Activated naive CD8-positive, alpha-beta T cell treated with anti-CD3 and anti-CD28 coated beads for 36 hours (primary cell): ENCODE measurements around the gene DNAH1. TPM values are rescaled to one million over a fixed set of nuclear protein-coding genes. Genes with fewer than 3 reads are reported as not detected.
"Not testable (repeated sequence)": the region's sequence is repeated elsewhere in the genome, so short reads cannot be mapped to it uniquely, and the experiment has no call there.

Experiments used
- DNase-seq: peaks from one replicate; pipeline ENCODE4 v3.0.0; 2021
- H3K27ac Mint-ChIP-seq: one replicate; pipeline ENCODE4 v1.8.0; 2022; ENCODE audit warnings: mild to moderate bottlenecking, moderate library complexity, mixed read lengths
- H3K27me3 Mint-ChIP-seq: one replicate; pipeline ENCODE4 v1.8.0; 2022; ENCODE audit warnings: mild to moderate bottlenecking, mixed read lengths
- H3K36me3 Mint-ChIP-seq: one replicate; pipeline ENCODE4 v1.8.0; 2021; ENCODE audit warnings: mild to moderate bottlenecking, mixed read lengths
- H3K4me1 Mint-ChIP-seq: one replicate; pipeline ENCODE4 v1.8.0; 2021; ENCODE audit warnings: mixed read lengths
- H3K4me3 Mint-ChIP-seq: one replicate; pipeline ENCODE4 v1.8.0; 2022; ENCODE audit warnings: mild to moderate bottlenecking, moderate library complexity, mixed read lengths
- H3K9me3 Mint-ChIP-seq: one replicate; pipeline ENCODE4 v1.8.0; 2022; ENCODE audit warnings: mixed read lengths
- total RNA-seq, 2 experiments: library from RNA; stranded (reverse); gene quantifications; one replicate each; pipeline ENCODE4 v1.2.3, GENCODE V29; 2021

The DNAH1 gene
- total RNA-seq: 1 to 10 TPM; 2.6 to 3.7 TPM

GRCh38 chr3:52315977-52316764, at the start of gene DNAH1:
Gene DNAH1 (plus strand): TSS chr3:52316319. CDS start chr3:52322443, 6,124 bp downstream.
- Mint-ChIP-seq H3K27me3 (no peaks in the 10 kb centered on the region), H3K9me3 (no peaks in the 10 kb centered on the region), H3K4me1 (peaks cover 43% of the 10 kb centered on the region), H3K36me3 (peaks cover 3% of the 10 kb centered on the region), H3K4me3 (no peak within 1 kb of the TSS), H3K27ac (no peak within 1 kb of the TSS)
- DNase-seq: no peak

DNA sequence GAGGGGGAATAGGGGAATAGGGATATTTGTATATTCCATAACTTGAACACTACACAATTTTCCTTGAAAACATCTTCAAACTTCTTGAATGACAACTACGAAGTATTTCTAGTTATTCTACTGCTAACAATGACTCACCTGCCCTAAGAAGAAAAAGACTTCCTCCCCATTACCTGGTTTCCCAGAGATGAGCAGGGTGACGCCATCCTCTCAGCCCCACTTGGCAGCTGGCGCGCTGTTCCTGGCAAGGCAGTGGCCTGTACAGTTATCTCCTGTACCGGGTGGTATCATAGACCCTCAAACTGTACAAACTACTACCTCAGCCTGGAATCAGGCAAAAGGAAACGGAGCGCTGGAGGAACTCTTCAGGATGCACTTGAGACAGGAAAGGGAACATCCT, 48.1 kb upstream of the DNAH1 start:
- peak overlapping the region; percentile 95 for H3K27ac Mint-ChIP-seq
- peaks cover 83% of the 10 kb centered on the region for H3K4me1 Mint-ChIP-seq
- peak overlapping the region; percentile 57 for H3K4me3 Mint-ChIP-seq
- no peaks in the 10 kb centered on the region for H3K9me3 Mint-ChIP-seq
- H3K27me3 Mint-ChIP-seq: no peaks in the 10 kb centered on the region
- peak; percentile 65 for DNase-seq
- H3K36me3 Mint-ChIP-seq: peaks cover 84% of the 10 kb centered on the region

DNA sequence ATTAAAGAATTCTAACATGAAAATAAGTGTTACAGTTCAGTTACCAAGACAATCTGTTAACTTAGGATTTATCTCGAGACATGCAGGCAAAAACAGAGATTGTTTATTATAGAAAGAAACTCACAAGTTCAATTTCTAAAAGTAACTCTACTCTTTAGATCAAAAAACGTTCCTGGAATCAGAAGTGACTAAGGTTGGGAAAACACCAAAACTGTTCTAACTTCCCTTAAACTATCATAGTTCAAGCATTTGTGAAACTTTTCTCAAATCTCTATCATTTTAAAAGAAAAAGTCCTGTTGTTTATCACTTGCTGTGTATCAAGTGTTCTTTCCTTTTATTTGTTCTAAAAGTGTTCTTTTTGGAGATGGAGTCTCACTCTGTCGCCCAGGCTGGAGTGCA, 46.3 kb upstream of the DNAH1 start:
- Mint-ChIP-seq H3K27ac (peak overlapping the region; percentile 95), H3K4me3 (peak overlapping the region; percentile 72), H3K9me3 (no peaks in the 10 kb centered on the region), H3K27me3 (no peaks in the 10 kb centered on the region), H3K4me1 (peaks cover 86% of the 10 kb centered on the region), H3K36me3 (peaks cover 84% of the 10 kb centered on the region)
- DNase-seq: no peak

DNA sequence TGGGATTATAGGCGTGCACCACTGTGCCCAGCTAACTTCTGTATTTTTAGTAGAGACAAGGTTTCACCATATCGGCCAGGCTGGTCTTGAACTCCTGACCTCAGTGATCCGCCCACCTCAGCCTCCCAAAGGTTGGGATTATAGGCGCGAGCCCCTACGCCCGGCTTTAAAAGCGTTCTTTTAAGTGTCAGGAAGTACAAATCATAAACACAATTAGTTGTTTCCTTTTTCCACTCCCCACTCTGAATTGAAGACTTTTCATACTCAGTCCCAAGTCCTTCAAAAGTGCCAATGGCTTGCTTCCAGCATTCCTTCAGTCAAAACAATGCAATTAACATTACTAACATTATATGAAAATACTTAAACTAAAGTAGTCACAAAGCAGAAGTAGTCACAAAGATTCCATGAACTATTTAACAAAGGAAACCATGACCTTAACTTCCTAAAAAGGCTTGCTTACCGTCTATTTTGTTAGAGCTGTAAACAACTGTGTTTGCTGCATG, 45.8 kb upstream of the DNAH1 start:
- no peak for DNase-seq

DNA sequence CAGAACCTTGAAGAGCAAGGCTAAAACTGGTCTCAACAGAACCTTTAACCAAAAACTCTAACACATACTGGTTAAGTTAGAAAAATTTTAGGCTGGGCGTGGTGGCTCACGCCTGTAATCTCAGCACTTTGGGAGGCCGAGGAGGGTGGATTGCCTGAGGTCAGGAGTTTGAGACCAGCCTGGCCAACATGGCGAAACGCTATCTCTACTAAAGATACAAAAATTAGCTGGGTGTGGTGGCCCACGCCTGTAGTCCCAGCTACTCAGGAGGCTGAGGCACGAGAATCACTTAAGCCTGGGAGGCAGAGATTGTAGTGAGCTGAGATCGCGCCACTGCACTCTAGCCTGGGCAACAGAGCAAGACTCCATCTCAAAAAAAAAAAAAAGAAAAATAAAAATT, 43.9 kb upstream of the DNAH1 start:
- DNase-seq, H3K27me3 Mint-ChIP-seq, H3K9me3 Mint-ChIP-seq: not testable (repeated sequence)
- Mint-ChIP-seq H3K4me1 (peaks cover 80% of the 10 kb centered on the region), H3K27ac (peak overlapping the region; percentile 95), H3K36me3 (peaks cover 90% of the 10 kb centered on the region), H3K4me3 (peak overlapping the region; percentile 72)

More for the DNA sequence above, 45.8 kb upstream of the DNAH1 start:
- no peaks in the 10 kb centered on the region for H3K27me3 Mint-ChIP-seq
- peaks cover 84% of the 10 kb centered on the region for H3K4me1 Mint-ChIP-seq
- H3K27ac Mint-ChIP-seq: peak overlapping the region; percentile 95
- peak overlapping the region; percentile 72 for H3K4me3 Mint-ChIP-seq
- H3K9me3 Mint-ChIP-seq: no peaks in the 10 kb centered on the region
- peaks cover 85% of the 10 kb centered on the region for H3K36me3 Mint-ChIP-seq

DNA sequence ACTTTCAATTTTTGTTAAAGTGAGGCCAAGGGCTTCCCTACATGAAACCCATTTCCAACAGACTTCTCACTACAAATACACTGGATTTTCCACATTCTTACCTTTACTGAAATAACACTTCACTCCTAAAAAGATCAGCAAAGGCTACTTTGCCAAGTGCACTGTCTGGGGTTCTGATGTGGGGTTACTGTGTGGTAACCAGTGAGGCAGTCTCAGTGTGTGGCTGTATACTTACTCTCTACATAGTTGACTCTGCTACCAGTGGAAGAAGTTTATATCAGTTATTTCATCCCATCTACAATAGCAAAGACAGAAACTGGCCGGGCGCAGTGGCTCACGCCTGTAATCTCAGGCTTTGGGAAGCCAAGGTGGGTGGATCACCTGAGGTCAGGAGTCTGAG, 43.3 kb upstream of the DNAH1 start:
- peaks cover 73% of the 10 kb centered on the region for H3K4me1 Mint-ChIP-seq
- H3K4me3 Mint-ChIP-seq: peak overlapping the region; percentile 94
- no peak for DNase-seq
- H3K27ac Mint-ChIP-seq: peak overlapping the region; percentile 95
- H3K9me3 Mint-ChIP-seq: no peaks in the 10 kb centered on the region
- peaks cover 89% of the 10 kb centered on the region for H3K36me3 Mint-ChIP-seq
- no peaks in the 10 kb centered on the region for H3K27me3 Mint-ChIP-seq

DNA sequence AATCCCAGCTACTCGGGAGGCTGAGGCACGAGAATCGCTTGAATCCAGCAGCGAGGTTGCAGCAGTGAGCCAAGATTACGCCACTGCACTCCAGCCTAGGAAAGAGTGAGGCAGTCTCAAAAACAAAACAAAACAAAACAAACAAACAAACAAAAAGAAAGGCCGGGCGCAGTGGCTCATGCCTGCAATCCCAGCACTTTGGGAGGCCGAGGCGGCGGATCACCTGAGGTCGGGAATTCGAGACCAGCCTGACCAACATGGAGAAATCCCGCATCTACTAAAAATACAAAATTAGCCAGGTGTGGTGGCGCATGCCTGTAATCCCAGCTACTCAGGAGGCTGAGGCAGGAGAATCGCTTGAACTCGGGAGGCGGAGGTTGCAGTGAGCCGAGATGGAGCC, 41.3 kb upstream of the DNAH1 start:
- not testable (repeated sequence) for H3K27me3 Mint-ChIP-seq, DNase-seq, H3K9me3 Mint-ChIP-seq
- Mint-ChIP-seq H3K36me3 (peaks cover 83% of the 10 kb centered on the region), H3K27ac (peak overlapping the region; percentile 95), H3K4me1 (peaks cover 63% of the 10 kb centered on the region), H3K4me3 (peak overlapping the region; percentile 94)

DNA sequence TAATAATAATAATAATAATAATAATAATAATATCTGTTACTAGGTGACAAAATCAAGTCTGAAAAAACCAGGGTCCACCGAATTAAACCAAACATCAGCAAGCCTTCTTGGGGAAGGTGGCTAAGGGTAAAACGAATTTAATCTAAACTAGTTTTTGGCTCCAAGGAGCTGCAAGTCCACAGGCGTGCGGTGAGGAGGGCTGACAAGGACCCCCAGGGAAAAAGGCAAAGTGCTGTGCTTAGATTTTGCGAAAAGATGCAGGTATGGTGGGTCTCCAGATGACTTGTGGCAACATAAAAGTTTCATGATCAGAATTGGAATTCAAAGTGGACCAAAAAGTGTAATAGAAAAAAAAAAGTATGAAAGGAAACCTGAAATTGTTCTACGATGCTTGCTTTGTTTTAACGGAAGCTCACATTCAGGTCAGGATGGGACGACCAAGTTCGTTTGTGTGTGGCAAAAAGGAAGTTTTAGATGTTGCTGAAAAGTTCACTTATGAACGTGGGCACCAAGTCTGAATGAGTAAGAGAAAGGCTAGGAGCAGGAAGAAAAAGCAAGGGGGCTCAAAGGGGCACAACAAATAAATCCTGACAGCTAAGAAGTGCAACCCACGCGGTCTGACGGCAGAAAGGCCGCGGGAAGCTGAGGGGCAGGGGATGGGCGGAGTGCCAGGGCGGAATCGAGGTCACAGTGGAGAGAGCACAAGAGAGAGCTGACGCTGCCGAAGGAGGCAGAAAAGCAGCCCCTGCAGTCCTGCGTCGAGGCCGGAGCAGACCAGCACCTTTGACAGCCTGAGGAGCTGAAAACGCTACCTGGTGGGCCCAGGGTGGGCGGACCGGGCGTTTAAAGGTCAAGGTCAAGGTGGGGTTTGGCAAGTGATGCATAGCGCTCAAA, 38.8 kb upstream of the DNAH1 start:
- DNase-seq: peak; percentile 85
- peak overlapping the region; percentile 95 for H3K27ac Mint-ChIP-seq
- peaks cover 57% of the 10 kb centered on the region for H3K4me1 Mint-ChIP-seq
- H3K36me3 Mint-ChIP-seq: peaks cover 79% of the 10 kb centered on the region
- H3K27me3 Mint-ChIP-seq: peaks cover 4% of the 10 kb centered on the region
- no peaks in the 10 kb centered on the region for H3K9me3 Mint-ChIP-seq
- H3K4me3 Mint-ChIP-seq: peak overlapping the region; percentile 94

GRCh38 chr3:52277972-52278509, 38.1 kb upstream of the DNAH1 start:
- H3K4me1 Mint-ChIP-seq: peaks cover 56% of the 10 kb centered on the region
- no peak for DNase-seq

DNA sequence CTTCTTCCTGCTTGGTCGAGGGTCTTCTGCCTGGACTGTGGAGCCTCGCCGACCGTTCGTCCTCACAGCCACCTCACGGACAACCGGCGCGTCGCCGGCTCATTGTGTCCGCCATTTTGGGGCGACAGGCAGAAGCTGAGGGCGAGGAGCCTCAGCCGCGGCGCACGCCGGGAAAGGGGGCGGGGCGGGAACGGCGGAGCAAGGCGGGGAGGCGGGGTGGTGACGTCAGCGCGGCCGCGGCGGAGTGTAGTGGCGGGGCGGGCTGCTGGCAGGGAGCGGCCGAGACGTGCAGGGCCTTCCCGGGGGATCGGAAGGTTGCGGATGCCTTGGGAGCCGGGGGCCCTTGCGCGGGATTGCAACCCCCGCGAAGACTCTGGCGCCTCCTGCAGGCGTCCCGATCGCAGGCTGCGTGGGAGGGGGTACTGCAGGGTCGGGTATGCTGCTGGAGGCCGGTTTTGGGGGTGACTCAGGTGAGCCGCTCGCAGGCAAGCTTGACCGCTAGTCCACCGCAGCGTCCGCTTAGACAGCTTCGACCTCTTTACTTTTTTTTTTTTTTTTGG, 37.5 kb upstream of the DNAH1 start, which contains the start of gene WDR82:
TSS of gene WDR82 (minus strand) at position 140 of the 560 bp plus-strand sequence. CDS start 288 bp downstream, outside the sequence.
- peak within 1 kb of the TSS; percentile 94 for H3K4me3 Mint-ChIP-seq
- H3K27ac Mint-ChIP-seq: peak within 1 kb of the TSS; percentile 95
- peak; percentile 100 for DNase-seq
- peaks cover 4% of the 10 kb centered on the region for H3K27me3 Mint-ChIP-seq
- peaks cover 55% of the 10 kb centered on the region for H3K4me1 Mint-ChIP-seq
- no peaks in the 10 kb centered on the region for H3K9me3 Mint-ChIP-seq
- peaks cover 68% of the 10 kb centered on the region for H3K36me3 Mint-ChIP-seq

More at GRCh38 chr3:52277972-52278509, 38.1 kb upstream of the DNAH1 start:
- Mint-ChIP-seq H3K9me3 (no peaks in the 10 kb centered on the region), H3K4me3 (peak overlapping the region; percentile 94), H3K27ac (peak overlapping the region; percentile 95), H3K27me3 (peaks cover 4% of the 10 kb centered on the region), H3K36me3 (peaks cover 73% of the 10 kb centered on the region)

- H3K4me3 Mint-ChIP-seq: peak overlapping the region; percentile 94
- peaks cover 4% of the 10 kb centered on the region for H3K27me3 Mint-ChIP-seq
- H3K9me3 Mint-ChIP-seq: no peaks in the 10 kb centered on the region
- DNase-seq: no peak
- peak overlapping the region; percentile 95 for H3K27ac Mint-ChIP-seq
- peaks cover 50% of the 10 kb centered on the region for H3K4me1 Mint-ChIP-seq
- peaks cover 60% of the 10 kb centered on the region for H3K36me3 Mint-ChIP-seq
Measured at GRCh38 chr3:52279596-52279995, 36.5 kb upstream of the DNAH1 start.

- Mint-ChIP-seq H3K9me3 (no peaks in the 10 kb centered on the region), H3K4me1 (peaks cover 49% of the 10 kb centered on the region), H3K4me3 (peak overlapping the region; percentile 94), H3K36me3 (peaks cover 56% of the 10 kb centered on the region), H3K27ac (peak overlapping the region; percentile 95), H3K27me3 (peaks cover 4% of the 10 kb centered on the region)
- no peak for DNase-seq
Measured at GRCh38 chr3:52280050-52280461, 36.1 kb upstream of the DNAH1 start.

- Mint-ChIP-seq H3K27me3 (peaks cover 4% of the 10 kb centered on the region), H3K4me3 (peak overlapping the region; percentile 48), H3K4me1 (peaks cover 55% of the 10 kb centered on the region), H3K27ac (peak overlapping the region; percentile 86), H3K9me3 (no peaks in the 10 kb centered on the region), H3K36me3 (peaks cover 41% of the 10 kb centered on the region)
- DNase-seq: no peak
Measured at GRCh38 chr3:52281981-52282801, 33.9 kb upstream of the DNAH1 start.

GRCh38 chr3:52283306-52283705, 32.8 kb upstream of the DNAH1 start:
- Mint-ChIP-seq H3K27ac (peak overlapping the region; percentile 72), H3K9me3 (no peaks in the 10 kb centered on the region), H3K27me3 (peaks cover 4% of the 10 kb centered on the region), H3K36me3 (peaks cover 36% of the 10 kb centered on the region), H3K4me1 (peaks cover 55% of the 10 kb centered on the region), H3K4me3 (no peak overlapping the region)
- DNase-seq: no peak
